H9 (cell line): ENCODE measurements around the gene TM4SF20. TPM values are rescaled to one million over a fixed set of nuclear protein-coding genes. Genes with fewer than 3 reads are reported as not detected.

Source experiments
- DNase-seq: peaks from one replicate; pipeline ENCODE4 v3.0.0-alpha.2; 2017
- H2AFZ ChIP-seq: one replicate; pipeline ENCODE4 v1.6.1; 2013; ENCODE audit warnings: mild to moderate bottlenecking, low read length, control low read depth, moderate library complexity
- H2AK5ac ChIP-seq: 2 replicates; pipeline ENCODE4 v1.6.1; 2013; ENCODE audit warnings: low read length, control low read depth, mixed read lengths; ENCODE audit not compliant: insufficient read length
- H2BK120ac ChIP-seq: one replicate; pipeline ENCODE4 v1.6.1; 2013; ENCODE audit warnings: low read depth, mild to moderate bottlenecking, low read length, control low read depth, inconsistent platforms; ENCODE audit not compliant: poor library complexity, severe bottlenecking
- H2BK12ac ChIP-seq: 2 replicates; pipeline ENCODE4 v1.6.1; 2013; ENCODE audit warnings: low read length, control low read depth, mixed read lengths, low read depth; ENCODE audit not compliant: insufficient read length
- H2BK15ac ChIP-seq: 2 replicates; pipeline ENCODE4 v1.6.1; 2013; ENCODE audit warnings: low read depth, low read length, control low read depth
- H2BK20ac ChIP-seq: one replicate; pipeline ENCODE4 v1.6.1; 2013; ENCODE audit warnings: low read depth, mild to moderate bottlenecking, low read length, control low read depth, inconsistent platforms; ENCODE audit not compliant: poor library complexity, severe bottlenecking
- H2BK5ac ChIP-seq: 2 replicates; pipeline ENCODE4 v1.6.1; 2013; ENCODE audit warnings: low read length, control low read depth, mixed read lengths; ENCODE audit not compliant: insufficient read length
- H3K14ac ChIP-seq: 2 replicates; pipeline ENCODE4 v1.6.1; 2013; ENCODE audit warnings: low read length, control low read depth; ENCODE audit not compliant: insufficient read depth
- H3K18ac ChIP-seq: 2 replicates; pipeline ENCODE4 v1.6.1; 2013; ENCODE audit warnings: low read depth, mild to moderate bottlenecking, mixed read lengths, low read length, control low read depth; ENCODE audit not compliant: insufficient read length
- H3K23ac ChIP-seq: 2 replicates; pipeline ENCODE4 v1.6.1; 2013; ENCODE audit warnings: low read length, control low read depth, mixed read lengths, low read depth; ENCODE audit not compliant: insufficient read length
- H3K23me2 ChIP-seq: 2 replicates; pipeline ENCODE4 v1.6.1; 2013; ENCODE audit warnings: low read depth, mild to moderate bottlenecking, mixed read lengths, low read length, control low read depth; ENCODE audit not compliant: insufficient read length, poor library complexity, severe bottlenecking
- H3K27ac ChIP-seq: 2 replicates; pipeline ENCODE4 v1.5.1; 2013; ENCODE audit warnings: low read length, control low read depth, mixed read lengths, low read depth; ENCODE audit not compliant: insufficient read length
- H3K27me3 ChIP-seq: 2 replicates; pipeline ENCODE4 v1.6.1; 2013; ENCODE audit warnings: low read length, control low read depth, inconsistent platforms; ENCODE audit not compliant: insufficient read depth
- H3K4ac ChIP-seq: 2 replicates; pipeline ENCODE4 v1.6.1; 2013; ENCODE audit warnings: low read depth, mild to moderate bottlenecking, control low read depth, inconsistent platforms, low read length, moderate library complexity
- H3K4me1 ChIP-seq: 2 replicates; pipeline ENCODE4 v1.6.1; 2013; ENCODE audit warnings: low read length, control low read depth, inconsistent platforms; ENCODE audit not compliant: insufficient read depth
- H3K4me2 ChIP-seq: 2 replicates; pipeline ENCODE4 v1.6.1; 2013; ENCODE audit warnings: low read length, control low read depth, mixed read lengths; ENCODE audit not compliant: insufficient read length, insufficient read depth
- H3K56ac ChIP-seq: 2 replicates; pipeline ENCODE4 v1.6.1; 2013; ENCODE audit warnings: low read depth, mild to moderate bottlenecking, mixed read lengths, low read length, control low read depth; ENCODE audit not compliant: insufficient read length
- H3K79me1 ChIP-seq: 2 replicates; pipeline ENCODE4 v1.6.1; 2013; ENCODE audit warnings: low read depth, mild to moderate bottlenecking, moderate library complexity, low read length, control low read depth, inconsistent platforms; ENCODE audit not compliant: insufficient read depth, poor library complexity, severe bottlenecking
- H3K79me2 ChIP-seq: 2 replicates; pipeline ENCODE4 v1.6.1; 2013; ENCODE audit warnings: low read length, control low read depth, inconsistent platforms; ENCODE audit not compliant: insufficient read depth
- H3K9ac ChIP-seq: 2 replicates; pipeline ENCODE4 v1.6.1; 2013; ENCODE audit warnings: low read length, control low read depth, mixed read lengths; ENCODE audit not compliant: insufficient read length; ENCODE audit errors: extremely low read depth
- H3K9me3 ChIP-seq: one replicate; pipeline ENCODE4 v1.6.1; 2013; ENCODE audit warnings: low read depth, low read length, inconsistent platforms; ENCODE audit not compliant: control insufficient read depth
- H3T11ph ChIP-seq: one replicate; pipeline ENCODE4 v1.6.1; 2013; ENCODE audit warnings: mild to moderate bottlenecking, low read length, control low read depth, inconsistent platforms
- H4K20me1 ChIP-seq: one replicate; pipeline ENCODE4 v1.6.1; 2013; ENCODE audit not compliant: control insufficient read depth, insufficient read length, insufficient read depth
- H4K5ac ChIP-seq: 2 replicates; pipeline ENCODE4 v1.6.1; 2013; ENCODE audit warnings: low read depth, mild to moderate bottlenecking, mixed read lengths, low read length, control low read depth; ENCODE audit not compliant: insufficient read length
- H4K8ac ChIP-seq: replicated peaks from 2 replicates; pipeline ENCODE4 v1.6.1; 2013; ENCODE audit warnings: low read length, control low read depth, mixed read lengths, low read depth; ENCODE audit not compliant: insufficient read length
- H4K91ac ChIP-seq: 2 replicates; pipeline ENCODE4 v1.6.1; 2013; ENCODE audit warnings: low read depth, mild to moderate bottlenecking, moderate library complexity, mixed read lengths, low read length, control low read depth; ENCODE audit not compliant: insufficient read length
- H3K27ac Mint-ChIP-seq, 3 experiments: 2 replicates in 2 of 3; 3 replicates in 1 of 3; pipeline ENCODE4 v1.8.0; 2020 to 2021; ENCODE audit warnings: mixed read lengths in 3 of 3, mild to moderate bottlenecking in 1 of 3, moderate library complexity in 1 of 3
- H3K27me3 Mint-ChIP-seq: 2 replicates; pipeline ENCODE4 v1.8.0; 2021; ENCODE audit warnings: low read depth, mild to moderate bottlenecking, moderate library complexity, mixed read lengths
- H3K36me3 Mint-ChIP-seq, 3 experiments: 2 replicates in 2 of 3; 3 replicates in 1 of 3; pipeline ENCODE4 v1.8.0; 2020 to 2021; ENCODE audit warnings: low read depth in 3 of 3, mixed read lengths in 3 of 3; ENCODE audit not compliant: insufficient read depth in 1 of 3
- H3K4me1 Mint-ChIP-seq, 2 experiments: 2 replicates each; pipeline ENCODE4 v1.8.0; 2020; ENCODE audit warnings: mixed read lengths in 2 of 2
- H3K4me3 Mint-ChIP-seq, 2 experiments: 2 replicates in 1 of 2; 3 replicates in 1 of 2; pipeline ENCODE4 v1.8.0; 2020 to 2021; ENCODE audit warnings: mild to moderate bottlenecking in 2 of 2, mixed read lengths in 2 of 2, moderate library complexity in 1 of 2
- H3K9me3 Mint-ChIP-seq, 2 experiments: 2 replicates in 1 of 2; 3 replicates in 1 of 2; pipeline ENCODE4 v1.8.0; 2020; ENCODE audit warnings: mild to moderate bottlenecking in 2 of 2, mixed read lengths in 2 of 2, moderate library complexity in 1 of 2
- WGBS: extraction: QIAGEN DNeasy Blood & Tissue Kit; methylation state at CpG from one replicate; pipeline ENCODE4 v1.1.7; 2013; ENCODE audit warnings: missing lambda C conversion rate, low lambda C conversion rate, mixed read lengths; ENCODE audit not compliant: insufficient read length; ENCODE audit errors: extremely low coverage; 5-methylcytosine and 5-hydroxymethylcytosine counted together
- total RNA-seq: library from RNA; stranded (reverse); gene quantifications from 2 replicates; pipeline ENCODE4 v1.2.1, GENCODE V29; 2021
- TF ChIP-seq, protein P1 (sequence below): fragments of 200-600 bp; sonication (generic); conservative IDR thresholded peaks from 3 replicates; pipeline ENCODE4 v1.8.0; 2021; ENCODE audit warnings: antibody characterized with exemption, mild to moderate bottlenecking

The TM4SF20 gene
- total RNA-seq, 1 experiment from 2014 or later, result not detected

DNA sequence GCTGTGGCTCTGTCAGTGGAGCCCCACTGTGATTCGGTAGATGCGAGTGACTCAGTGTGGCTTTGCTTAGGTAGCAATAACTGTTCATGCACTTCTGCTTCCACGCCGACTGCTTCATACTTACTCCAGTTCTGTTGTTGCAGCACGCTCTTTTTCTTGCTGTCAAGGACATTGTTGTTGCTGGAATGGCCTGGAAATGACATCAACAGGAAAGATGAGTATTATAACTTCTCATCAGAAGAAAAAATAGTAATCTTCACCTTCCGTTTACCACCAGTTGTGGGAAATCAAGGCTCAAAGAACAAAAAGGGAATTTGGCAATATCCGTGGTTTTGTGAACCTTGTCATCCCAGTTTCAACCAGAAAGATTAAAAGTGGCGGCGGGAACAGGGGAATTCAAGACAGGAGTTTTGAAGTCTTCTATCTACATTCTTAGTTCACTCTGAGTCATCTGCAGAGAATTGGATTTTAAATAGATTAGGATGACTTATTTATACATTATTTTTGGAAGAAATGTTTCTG is 8.3 kb downstream of the TM4SF20 start:
- Mint-ChIP-seq H3K27me3 (no peaks in the 10 kb centered on the region), H3K36me3 (no peaks in the 10 kb centered on the region), H3K27ac (no peak overlapping the region), H3K4me1 (no peaks in the 10 kb centered on the region), H3K4me3 (no peak overlapping the region), H3K9me3 (no peaks in the 10 kb centered on the region)
- no peaks in the 10 kb centered on the region for H4K20me1 ChIP-seq
- no peak overlapping the region for H3K9ac ChIP-seq
- no peak overlapping the region for H3K27ac ChIP-seq
- H4K91ac ChIP-seq, result no peak overlapping the region
- H3K4me1 ChIP-seq, result no peaks in the 10 kb centered on the region; the same call in 1 of the 2 replicates
- H2BK15ac ChIP-seq, result no peak overlapping the region
- H2BK20ac ChIP-seq, result no peak overlapping the region
- H3K23ac ChIP-seq, result no peak overlapping the region
- H3K4ac ChIP-seq, result no peak overlapping the region
- H4K8ac ChIP-seq, result no peak overlapping the region
- no CpG with 5 or more reads among the region's 9 CpGs for WGBS
- no peaks in the 10 kb centered on the region for H3K79me1 ChIP-seq
- no peak overlapping the region for H3K18ac ChIP-seq
- H3K79me2 ChIP-seq, result no peaks in the 10 kb centered on the region
- TF ChIP-seq, protein P1, sequence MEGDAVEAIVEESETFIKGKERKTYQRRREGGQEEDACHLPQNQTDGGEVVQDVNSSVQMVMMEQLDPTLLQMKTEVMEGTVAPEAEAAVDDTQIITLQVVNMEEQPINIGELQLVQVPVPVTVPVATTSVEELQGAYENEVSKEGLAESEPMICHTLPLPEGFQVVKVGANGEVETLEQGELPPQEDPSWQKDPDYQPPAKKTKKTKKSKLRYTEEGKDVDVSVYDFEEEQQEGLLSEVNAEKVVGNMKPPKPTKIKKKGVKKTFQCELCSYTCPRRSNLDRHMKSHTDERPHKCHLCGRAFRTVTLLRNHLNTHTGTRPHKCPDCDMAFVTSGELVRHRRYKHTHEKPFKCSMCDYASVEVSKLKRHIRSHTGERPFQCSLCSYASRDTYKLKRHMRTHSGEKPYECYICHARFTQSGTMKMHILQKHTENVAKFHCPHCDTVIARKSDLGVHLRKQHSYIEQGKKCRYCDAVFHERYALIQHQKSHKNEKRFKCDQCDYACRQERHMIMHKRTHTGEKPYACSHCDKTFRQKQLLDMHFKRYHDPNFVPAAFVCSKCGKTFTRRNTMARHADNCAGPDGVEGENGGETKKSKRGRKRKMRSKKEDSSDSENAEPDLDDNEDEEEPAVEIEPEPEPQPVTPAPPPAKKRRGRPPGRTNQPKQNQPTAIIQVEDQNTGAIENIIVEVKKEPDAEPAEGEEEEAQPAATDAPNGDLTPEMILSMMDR, result no peak
- H3K23me2 ChIP-seq, result no peaks in the 10 kb centered on the region
- no peak overlapping the region for H2BK5ac ChIP-seq
- H4K5ac ChIP-seq, result no peak overlapping the region
- no peak overlapping the region for H2AFZ ChIP-seq
- no peaks in the 10 kb centered on the region for H3K9me3 ChIP-seq
- no peaks in the 10 kb centered on the region for H3K27me3 ChIP-seq
- H3T11ph ChIP-seq, result no peak overlapping the region
- no peak overlapping the region for H2AK5ac ChIP-seq
- no peak overlapping the region for H2BK120ac ChIP-seq
- H3K14ac ChIP-seq, result no peak overlapping the region
- no peak overlapping the region for H3K4me2 ChIP-seq
- H2BK12ac ChIP-seq, result no peak overlapping the region
- H3K56ac ChIP-seq, result no peak overlapping the region
- DNase-seq, result no peak
